B cell (primary cell): ENCODE results near the gene CLCA4. TPM values are rescaled to one million over a fixed set of nuclear protein-coding genes. Genes with fewer than 3 reads are reported as not detected.

Experiments
- ATAC-seq: fragments of 200-7000 bp; cut with Tn5 transposase; one replicate; pipeline ENCODE4 v1.10.0; 2021; ENCODE audit warnings: low read depth, mild to moderate bottlenecking, moderate number of reproducible peaks, moderate library complexity
- CTCF ChIA-PET: fragments of 350-600 bp; sonication (Branson Sonifier 250); formaldehyde crosslinking; loops from one replicate; lab custom pipeline; 2021; ENCODE audit warnings: antibody characterized with exemption, inconsistent platforms; lab: Charles Lee
- POLR2A ChIA-PET: fragments of 350-600 bp; sonication (Branson Sonifier 250); formaldehyde crosslinking; loops from one replicate; lab custom pipeline; 2021; ENCODE audit warnings: antibody characterized with exemption; lab: Charles Lee
- DNase-seq: peaks from one replicate; pipeline ENCODE4 v3.0.0; 2013
- H2AFZ ChIP-seq: 2 replicates; pipeline ENCODE4 v1.6.1; 2012; ENCODE audit warnings: mild to moderate bottlenecking, low read depth, low read length; ENCODE audit not compliant: insufficient read depth, poor library complexity, severe bottlenecking
- H3K27ac ChIP-seq, 2 donors: 1 replicate in 1 of 2; 2 replicates in 1 of 2; pipeline ENCODE4 v1.5.1; 2012 to 2013; ENCODE audit warnings: low read length in 2 of 2, mild to moderate bottlenecking in 2 of 2, moderate library complexity in 1 of 2
- H3K27me3 ChIP-seq, 4 experiments: fragments of 200-600 bp in 1 of 4; sonication (generic) in 1 of 4; replicated peaks in 1 of 4; 1 replicate in 2 of 4; 2 replicates in 2 of 4; pipeline versions ENCODE4 v1.6.1 to v1.7.0; 2013 to 2016; ENCODE audit warnings: low read length in 3 of 4, mild to moderate bottlenecking in 2 of 4, mixed read lengths in 1 of 4, moderate library complexity in 1 of 4; ENCODE audit not compliant: insufficient read depth in 4 of 4, control insufficient read depth in 3 of 4; ENCODE audit errors: control extremely low read depth in 1 of 4
- H3K36me3 ChIP-seq, 2 experiments: replicated peaks in 1 of 2; 1 replicate in 1 of 2; 2 replicates in 1 of 2; pipeline versions ENCODE4 v1.6.1 to v1.7.1; 2013; ENCODE audit warnings: low read length in 1 of 2; ENCODE audit not compliant: insufficient read depth in 2 of 2, control insufficient read depth in 1 of 2; ENCODE audit errors: control extremely low read depth in 1 of 2, extremely low read depth in 1 of 2
- H3K4me1 ChIP-seq, 2 donors: fragments of 200-600 bp in 1 of 2; sonication (generic) in 1 of 2; 1 replicate in 1 of 2; 2 replicates in 1 of 2; pipeline versions ENCODE4 v1.5.1 to v1.6.1; 2013 to 2017; ENCODE audit warnings: low read length in 2 of 2; ENCODE audit not compliant: control insufficient read depth in 2 of 2, insufficient read depth in 2 of 2
- H3K4me2 ChIP-seq: replicated peaks from 2 replicates; pipeline ENCODE3; 2012; ENCODE audit warnings: mild to moderate bottlenecking, low read depth, low read length; ENCODE audit not compliant: poor library complexity, severe bottlenecking
- H3K4me3 ChIP-seq, 5 experiments: fragments of 200-600 bp in 1 of 5; sonication (generic) in 1 of 5; 1 replicate in 3 of 5; 2 replicates in 2 of 5; pipeline versions ENCODE4 v1.5.1 to v1.7.0; 2011 to 2016; ENCODE audit warnings: low read length in 4 of 5, mild to moderate bottlenecking in 4 of 5, low read depth in 2 of 5, control low read depth in 1 of 5, moderate library complexity in 1 of 5; ENCODE audit not compliant: insufficient read depth in 1 of 5; ENCODE audit errors: control extremely low read depth in 1 of 5, extremely low read depth in 1 of 5
- H3K79me2 ChIP-seq: fragments of 200-600 bp; sonication (generic); one replicate; pipeline ENCODE4 v1.6.0; 2016; ENCODE audit warnings: low read length; ENCODE audit not compliant: control insufficient read depth, insufficient read depth
- H3K9ac ChIP-seq: fragments of 200-600 bp; sonication (generic); 2 replicates; pipeline ENCODE4 v1.6.1; 2017; ENCODE audit warnings: mild to moderate bottlenecking, low read length, moderate library complexity
- H3K9me3 ChIP-seq, 3 donors: one replicate each; pipeline versions ENCODE4 v1.6.1 to v1.7.1; 2013; ENCODE audit warnings: low read length in 2 of 3; ENCODE audit not compliant: control insufficient read depth in 2 of 3, insufficient read depth in 1 of 3; ENCODE audit errors: control extremely low read depth in 1 of 3
- H4K20me1 ChIP-seq: 2 replicates; pipeline ENCODE4 v1.6.0; 2012; ENCODE audit warnings: mild to moderate bottlenecking, low read length; ENCODE audit not compliant: insufficient read depth, control insufficient read depth, poor library complexity, severe bottlenecking
- H3K27ac Mint-ChIP-seq: one replicate; pipeline ENCODE4 v1.8.0; 2021; ENCODE audit warnings: mixed read lengths
- H3K27me3 Mint-ChIP-seq: one replicate; pipeline ENCODE4 v1.8.0; 2021; ENCODE audit warnings: mixed read lengths
- H3K4me1 Mint-ChIP-seq: one replicate; pipeline ENCODE4 v1.8.0; 2021; ENCODE audit warnings: mixed read lengths
- H3K4me3 Mint-ChIP-seq: one replicate; pipeline ENCODE4 v1.8.0; 2021; ENCODE audit warnings: mixed read lengths
- H3K9me3 Mint-ChIP-seq: one replicate; pipeline ENCODE4 v1.8.0; 2022; ENCODE audit warnings: mixed read lengths; ENCODE audit not compliant: insufficient read depth
- CTCF ChIP-seq: fragments of 200-600 bp; IDR thresholded peaks from one replicate; pipeline ENCODE4 v1.8.0; 2022; ENCODE audit warnings: antibody characterized with exemption, mild to moderate bottlenecking
- EZH2 ChIP-seq: IDR thresholded peaks from 2 replicates; pipeline ENCODE4 v1.6.1; 2012; ENCODE audit warnings: borderline replicate concordance, low read depth, mild to moderate bottlenecking, moderate library complexity, low read length; ENCODE audit not compliant: insufficient read depth, poor library complexity, severe bottlenecking
- WGBS: methylation state at CpG from one replicate; pipeline ENCODE4 v1.1.5; 2013; ENCODE audit warnings: missing lambda C conversion rate; ENCODE audit not compliant: insufficient coverage; 5-methylcytosine and 5-hydroxymethylcytosine counted together
- intact Hi-C: fragments of 100-400 bp; cut with micrococcal nuclease; formaldehyde crosslinking; loops from one replicate; pipeline ENCODE4 v1.10.0; 2022
- polyA plus RNA-seq: library from polyadenylated mRNA; depleted of rRNA; stranded (reverse); fragments of >200 nt; gene quantifications from 2 replicates; pipeline ENCODE4 v1.2.3, GENCODE V29; 2012
- total RNA-seq, 2 donors: library from RNA; stranded (reverse); fragments of 120-200 nt in 1 of 2; gene quantifications; 1 replicate in 1 of 2; 2 replicates in 1 of 2; pipeline versions ENCODE4 v1.2.3 to v1.2.4, GENCODE V29; 2013 to 2022

Gene CLCA4
- total and polyA plus RNA-seq, 2 donors (not counting 1 experiment from before 2014, with no cell fraction given), result not detected

DNA sequence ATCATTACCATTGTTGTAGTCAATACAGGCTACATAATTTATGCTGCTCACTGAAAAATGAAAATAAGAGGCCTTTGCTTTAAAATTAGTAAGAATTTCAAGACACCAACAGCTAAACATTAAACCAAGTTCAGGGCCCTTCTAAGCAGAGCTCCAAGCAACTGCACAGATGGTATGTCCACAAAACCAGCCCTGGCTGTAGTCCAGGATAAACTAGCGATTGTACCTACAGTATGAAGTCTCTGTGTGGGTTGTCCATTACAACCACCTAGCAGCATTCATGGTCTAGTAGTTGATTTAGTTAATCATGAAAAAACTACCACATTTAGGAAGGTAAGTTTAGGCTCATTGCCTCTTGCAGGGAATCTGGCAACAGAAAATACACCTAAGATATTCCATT lies 35.3 kb downstream of the CLCA4 start:
- Histone ChIP-seq H3K9ac (no peak overlapping the region), H4K20me1 (no peaks in the 10 kb centered on the region), H2AFZ (no peak overlapping the region), H3K36me3 (no peaks in the 10 kb centered on the region), H3K4me3 (no peak overlapping the region), H3K9me3 (no peaks in the 10 kb centered on the region), H3K4me1 (no peaks in the 10 kb centered on the region), H3K27ac (no peak overlapping the region), H3K4me2 (no peak overlapping the region), H3K27me3 (no peaks in the 10 kb centered on the region), H3K79me2 (no peaks in the 10 kb centered on the region)
- POLR2A ChIA-PET, result no interaction called here
- intact Hi-C loops, result no loop called here
- no peaks in the 10 kb centered on the region for H3K9me3 Mint-ChIP-seq
- no peak overlapping the region for H3K4me3 Mint-ChIP-seq
- CTCF ChIA-PET, result interaction anchor here (1.0 to 1.1 kb wide), 2 partner anchors 13 to 20 kb away, joined by 3 to 5 read pairs; no protein-coding TSS in a partner anchor
- DNase-seq (no peak), ATAC-seq (no peak)
- H3K27me3 Mint-ChIP-seq, result no peaks in the 10 kb centered on the region
- WGBS, result no CpG with 5 or more reads among the region's 1 CpG
- no peak overlapping the region for H3K27ac Mint-ChIP-seq
- H3K4me1 Mint-ChIP-seq, result no peaks in the 10 kb centered on the region
- TF ChIP-seq EZH2, result no peak
- TF ChIP-seq CTCF, result no peak

DNA sequence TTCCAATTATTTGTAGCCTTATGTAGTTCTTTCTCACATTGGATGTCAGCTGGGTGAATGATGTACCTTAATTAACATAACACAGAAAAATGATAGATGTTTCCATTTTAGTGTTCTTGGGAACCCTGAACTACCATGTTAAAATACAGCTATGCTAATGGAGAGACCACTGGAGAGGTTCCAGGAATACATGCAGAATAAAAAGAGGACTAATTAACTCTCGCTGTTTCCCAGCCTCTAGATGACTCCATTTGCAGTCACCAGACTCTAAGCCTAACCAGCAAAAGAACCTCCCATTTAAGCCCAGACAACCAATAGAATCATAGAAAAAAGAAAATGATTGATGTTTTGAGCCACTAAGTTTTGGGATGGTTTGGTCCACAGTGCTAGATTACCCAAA lies 36.2 kb downstream of the CLCA4 start:
- no peaks in the 10 kb centered on the region for H3K79me2 ChIP-seq
- TF ChIP-seq CTCF (no peak), EZH2 (no peak)
- no peak overlapping the region for H3K4me3 ChIP-seq
- ChIA-PET CTCF (interaction anchor here (1.0 to 1.1 kb wide), 2 partner anchors 14 to 20 kb away, joined by 3 to 5 read pairs; no protein-coding TSS in a partner anchor), POLR2A (no interaction called here)
- no peak overlapping the region for H3K27ac Mint-ChIP-seq
- no CpG with 5 or more reads among the region's 1 CpG for WGBS
- no peak overlapping the region for H2AFZ ChIP-seq
- no peak for DNase-seq
- no peaks in the 10 kb centered on the region for H3K4me1 ChIP-seq
- H3K9ac ChIP-seq, result no peak overlapping the region
- H3K27me3 ChIP-seq, result no peaks in the 10 kb centered on the region
- H3K27ac ChIP-seq, result no peak overlapping the region
- H4K20me1 ChIP-seq, result no peaks in the 10 kb centered on the region
- H3K27me3 Mint-ChIP-seq, result no peaks in the 10 kb centered on the region
- H3K36me3 ChIP-seq, result no peaks in the 10 kb centered on the region
- no peaks in the 10 kb centered on the region for H3K9me3 ChIP-seq
- H3K4me1 Mint-ChIP-seq, result no peaks in the 10 kb centered on the region
- no peak for ATAC-seq
- no peak overlapping the region for H3K4me2 ChIP-seq
- H3K4me3 Mint-ChIP-seq, result no peak overlapping the region
- intact Hi-C loops, result no loop called here
- no peaks in the 10 kb centered on the region for H3K9me3 Mint-ChIP-seq
